GM18517 (cell line): ENCODE measurements around the gene POMT1.
"Not testable (repeated sequence)": the region's sequence is repeated elsewhere in the genome, so short reads cannot be mapped to it uniquely, and the experiment has no call there.

Experiments used
- ATAC-seq: cut with Tn5 transposase; IDR thresholded peaks from one replicate; pipeline ENCODE4 v1.9.1; 2021; ENCODE audit warnings: mild to moderate bottlenecking, moderate library complexity; ENCODE audit not compliant: unreplicated experiment

The POMT1 gene, protein sequence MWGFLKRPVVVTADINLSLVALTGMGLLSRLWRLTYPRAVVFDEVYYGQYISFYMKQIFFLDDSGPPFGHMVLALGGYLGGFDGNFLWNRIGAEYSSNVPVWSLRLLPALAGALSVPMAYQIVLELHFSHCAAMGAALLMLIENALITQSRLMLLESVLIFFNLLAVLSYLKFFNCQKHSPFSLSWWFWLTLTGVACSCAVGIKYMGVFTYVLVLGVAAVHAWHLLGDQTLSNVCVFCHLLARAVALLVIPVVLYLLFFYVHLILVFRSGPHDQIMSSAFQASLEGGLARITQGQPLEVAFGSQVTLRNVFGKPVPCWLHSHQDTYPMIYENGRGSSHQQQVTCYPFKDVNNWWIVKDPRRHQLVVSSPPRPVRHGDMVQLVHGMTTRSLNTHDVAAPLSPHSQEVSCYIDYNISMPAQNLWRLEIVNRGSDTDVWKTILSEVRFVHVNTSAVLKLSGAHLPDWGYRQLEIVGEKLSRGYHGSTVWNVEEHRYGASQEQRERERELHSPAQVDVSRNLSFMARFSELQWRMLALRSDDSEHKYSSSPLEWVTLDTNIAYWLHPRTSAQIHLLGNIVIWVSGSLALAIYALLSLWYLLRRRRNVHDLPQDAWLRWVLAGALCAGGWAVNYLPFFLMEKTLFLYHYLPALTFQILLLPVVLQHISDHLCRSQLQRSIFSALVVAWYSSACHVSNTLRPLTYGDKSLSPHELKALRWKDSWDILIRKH

DNA sequence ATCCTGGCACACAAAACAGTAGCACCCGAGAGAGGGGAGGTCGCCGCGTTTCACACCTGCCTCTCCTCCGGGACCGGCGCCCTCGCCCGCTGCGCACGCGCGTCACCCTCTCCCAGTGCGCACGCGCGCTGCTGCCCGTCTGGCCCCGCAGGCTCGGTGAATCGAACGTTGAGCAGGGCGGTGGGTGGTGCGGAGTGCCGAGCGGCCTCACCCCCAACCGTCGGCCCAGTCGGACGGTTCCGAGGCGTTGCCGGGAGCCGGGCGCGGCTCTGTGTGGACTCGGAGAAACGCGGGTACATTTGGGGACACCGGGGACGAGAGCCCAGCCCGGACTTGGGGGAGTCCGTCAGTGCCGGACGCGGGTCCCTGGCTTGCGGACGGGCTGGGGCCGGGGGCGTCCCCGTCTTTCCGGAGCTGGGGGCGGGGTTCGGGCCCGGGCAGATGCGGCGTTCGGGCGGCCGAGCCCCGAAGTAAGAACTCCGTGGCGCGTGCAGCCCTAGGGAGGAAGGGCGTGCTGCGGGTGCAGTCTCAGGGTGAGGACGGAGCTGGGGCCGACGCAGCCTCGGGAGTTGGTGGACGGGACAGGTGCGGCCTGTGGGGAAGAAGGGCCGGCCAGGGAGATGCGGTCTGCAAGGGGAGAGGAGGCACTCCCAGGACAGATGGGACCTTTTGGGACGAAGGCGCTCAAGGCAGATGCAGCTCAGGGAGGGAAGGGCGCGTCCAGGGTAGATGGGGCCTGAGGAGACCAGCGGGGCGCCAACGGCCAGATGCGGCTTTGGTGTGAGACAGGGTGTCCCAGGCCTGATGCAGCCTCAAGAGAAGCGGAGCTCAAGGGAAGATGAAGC lies at the start of gene POMT1:
TSS of gene POMT1 (plus strand) at position 138 of the 845 bp plus-strand sequence. CDS start 1,301 bp downstream, outside the sequence.
- peak; percentile 83 for ATAC-seq

DNA sequence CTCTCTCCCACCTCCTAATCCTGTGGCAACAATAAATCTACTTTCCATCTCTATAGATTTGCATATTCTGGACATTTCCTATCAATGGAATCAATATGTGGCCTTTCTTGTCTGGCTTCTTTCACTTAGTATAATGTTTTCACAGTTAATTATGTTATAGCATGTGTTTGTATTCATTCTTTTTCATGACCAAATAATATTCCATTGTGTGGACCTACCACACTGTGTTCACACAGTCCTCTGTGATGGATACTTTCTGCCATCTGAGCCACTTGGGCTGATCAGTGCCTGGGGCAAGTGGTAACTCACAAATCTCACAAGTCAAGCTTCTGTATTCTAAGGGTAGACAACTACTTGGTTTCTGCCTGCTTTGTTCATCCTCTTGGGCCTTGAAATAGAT lies 48.7 kb upstream of the POMT1 start:
- ATAC-seq, result no peak

DNA sequence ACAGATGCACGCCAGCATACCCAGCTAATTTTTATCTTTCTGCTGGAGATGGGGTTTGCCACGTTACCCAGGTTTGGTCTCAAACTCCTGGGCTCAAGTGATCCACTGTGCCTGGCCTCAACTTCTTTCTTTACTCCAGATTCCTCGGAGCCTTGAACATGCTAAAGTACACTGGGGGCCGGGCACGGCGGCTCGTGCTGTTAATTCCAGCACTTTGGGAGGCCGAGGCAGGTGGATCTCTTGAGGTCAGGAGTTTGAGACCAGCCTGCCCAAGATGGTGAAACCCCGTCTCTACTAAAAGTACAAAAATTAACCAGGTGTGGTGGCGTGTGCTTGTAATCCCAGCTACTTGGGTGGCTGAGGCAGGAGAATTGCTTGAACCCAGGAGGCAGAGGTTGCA lies 47.1 kb upstream of the POMT1 start:
- not testable (repeated sequence) for ATAC-seq

DNA sequence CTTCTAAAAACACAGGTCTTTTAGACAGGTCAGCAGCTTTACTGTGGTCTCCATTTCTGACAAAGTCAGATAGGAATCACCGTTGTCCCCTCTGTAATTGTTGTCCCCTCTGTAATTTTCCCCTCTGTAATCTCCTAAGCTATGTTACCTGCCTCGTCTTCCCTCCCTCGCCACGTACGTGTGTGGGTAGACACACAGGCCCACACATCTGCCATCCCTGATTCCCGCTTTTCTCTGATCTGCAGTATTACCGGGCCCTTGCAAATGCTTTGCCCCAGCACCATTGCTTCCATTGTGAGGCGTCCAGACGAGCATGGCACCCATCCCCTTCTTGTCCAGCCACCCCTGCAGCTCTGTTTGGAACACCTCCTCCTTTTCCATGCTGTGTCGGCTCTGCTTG lies 45.0 kb upstream of the POMT1 start:
- no peak for ATAC-seq

DNA sequence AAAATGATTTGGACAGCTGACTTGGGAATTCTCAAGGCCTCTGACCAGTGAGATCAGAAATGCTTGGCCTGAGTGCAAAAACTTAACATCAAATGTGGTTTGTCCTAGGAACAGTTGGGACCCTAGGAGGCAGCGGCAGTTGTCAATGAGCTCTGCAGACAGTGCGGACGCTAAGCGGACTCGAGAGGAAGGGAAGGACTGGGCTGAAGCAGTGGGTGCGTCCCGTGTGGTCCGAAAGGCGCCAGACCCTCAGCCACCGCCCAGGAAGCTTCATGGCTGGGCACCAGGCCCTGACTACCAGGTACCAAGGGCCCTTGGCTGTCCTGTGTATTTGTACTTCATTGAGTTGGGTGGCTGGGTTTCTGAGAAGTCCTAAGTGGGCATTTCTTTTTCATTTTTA lies 43.7 kb upstream of the POMT1 start:
- no peak for ATAC-seq

DNA sequence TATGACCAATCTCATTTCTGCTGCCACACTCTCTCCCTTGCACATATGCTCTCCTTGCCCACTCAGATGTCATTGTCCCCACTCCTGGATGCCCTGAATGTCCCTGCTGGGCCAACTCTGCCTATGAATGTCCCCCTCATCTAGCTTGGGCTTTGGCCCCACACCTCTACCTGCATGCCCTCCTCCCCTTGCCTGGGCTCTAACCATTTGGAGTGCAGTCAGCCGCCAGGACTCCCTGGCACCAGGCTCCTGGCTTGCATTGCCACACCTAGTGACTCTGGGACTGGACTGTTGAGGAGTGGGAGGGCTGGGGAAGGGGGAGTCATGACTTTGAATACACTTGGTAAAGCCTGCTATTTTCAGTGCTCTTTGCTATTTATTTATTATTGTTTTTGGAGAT lies 41.6 kb upstream of the POMT1 start:
- ATAC-seq, result no peak

DNA sequence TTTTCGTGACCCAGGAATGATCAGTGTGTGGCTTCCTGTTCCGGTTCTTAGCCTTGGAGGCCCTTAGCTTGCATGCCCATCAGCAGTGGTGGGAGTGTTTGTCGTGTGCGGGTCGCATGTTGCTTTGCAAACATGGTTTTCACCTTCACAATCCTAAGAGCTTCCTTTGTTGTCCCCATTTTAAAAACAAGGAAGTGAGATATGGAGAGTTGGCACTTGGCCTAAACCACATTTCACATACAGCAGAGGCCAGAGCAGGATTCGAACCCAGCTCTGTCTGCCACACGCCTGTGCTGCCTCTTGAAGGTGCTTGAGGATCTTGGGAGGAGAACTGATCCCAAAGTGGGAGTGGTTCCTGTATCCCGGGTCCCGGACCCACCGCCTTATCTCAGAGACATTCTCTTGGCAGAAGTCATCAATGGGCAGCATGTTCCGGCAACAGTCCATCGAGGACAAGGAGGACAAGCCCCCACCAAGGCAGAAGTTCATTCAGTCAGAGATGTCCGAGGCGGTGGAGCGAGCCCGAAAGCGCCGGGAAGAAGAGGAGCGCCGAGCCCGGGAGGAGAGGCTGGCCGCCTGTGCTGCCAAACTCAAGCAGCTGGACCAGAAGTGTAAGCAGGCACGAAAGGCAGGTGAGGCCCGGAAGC lies 38.2 kb upstream of the POMT1 start:
- no peak for ATAC-seq

DNA sequence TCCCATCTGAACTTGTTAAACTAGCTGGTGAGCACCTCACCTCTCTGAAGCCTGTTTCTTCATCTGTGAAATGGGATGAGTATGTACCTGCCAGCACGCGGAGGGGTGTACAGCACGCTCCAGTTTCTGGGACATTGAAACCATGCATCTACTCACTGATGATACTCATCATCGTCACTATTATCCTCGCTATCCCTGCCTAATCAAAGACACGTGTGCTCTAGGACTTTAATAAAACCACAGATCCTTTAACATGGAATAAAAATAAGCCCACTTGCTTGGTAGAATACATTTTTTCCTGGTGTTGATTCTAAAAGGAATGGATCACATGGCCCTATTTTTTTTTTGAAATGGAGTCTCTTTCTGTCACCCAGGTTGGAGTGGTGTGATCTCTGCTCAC lies 37.3 kb upstream of the POMT1 start:
- no peak for ATAC-seq

DNA sequence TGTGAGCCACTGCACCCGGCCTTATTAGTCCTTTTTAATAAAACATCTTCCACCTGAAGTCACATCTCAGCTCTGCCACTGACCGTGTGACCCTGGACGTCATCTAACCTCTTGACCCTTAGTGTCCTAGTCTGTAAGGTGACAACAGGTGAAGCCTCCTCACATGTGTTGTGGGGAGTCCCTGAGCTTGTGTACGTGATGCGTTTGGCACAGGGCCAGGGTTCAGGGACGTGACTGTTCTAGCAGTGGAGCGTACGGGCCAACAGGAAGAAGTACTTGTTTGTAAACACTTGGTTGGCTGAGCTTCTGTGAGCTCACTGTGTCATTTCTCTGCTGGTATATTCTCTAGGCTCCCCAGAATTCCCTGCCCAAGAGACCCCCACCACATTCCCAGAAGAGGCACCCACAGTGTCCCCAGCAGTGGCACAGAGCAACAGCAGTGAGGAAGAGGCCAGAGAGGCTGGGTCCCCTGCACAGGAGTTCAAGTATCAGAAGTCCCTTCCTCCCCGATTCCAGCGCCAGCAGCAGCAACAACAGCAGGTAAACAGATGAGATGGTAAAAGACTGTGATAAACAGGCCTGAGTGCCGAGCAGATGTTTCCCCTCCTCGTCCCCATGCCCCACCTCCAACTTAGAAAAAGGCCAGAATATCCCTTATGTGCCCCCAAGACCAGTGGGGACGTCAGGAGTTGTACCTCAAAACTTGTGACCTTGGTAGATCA lies 35.3 kb upstream of the POMT1 start:
- ATAC-seq, result no peak

DNA sequence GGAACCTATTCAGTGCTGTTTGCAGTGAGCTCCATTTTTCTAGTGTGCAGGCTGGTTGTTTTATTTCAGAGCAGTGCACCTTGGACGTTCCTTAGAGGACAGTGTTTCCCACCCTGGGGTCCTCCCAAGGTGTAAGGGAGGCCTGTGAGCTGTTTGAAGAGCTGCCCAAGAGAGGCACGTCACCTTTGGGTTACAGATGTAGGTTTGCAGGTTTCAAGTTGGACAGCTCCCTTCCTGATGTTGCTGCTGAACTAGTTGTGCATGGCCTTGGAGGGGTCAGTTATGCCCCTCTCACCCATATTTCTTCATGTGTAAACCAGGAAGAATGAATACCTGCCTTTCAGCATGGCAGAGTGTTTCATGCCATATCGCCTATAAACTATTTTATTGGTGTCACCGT lies 34.7 kb upstream of the POMT1 start:
- ATAC-seq, result no peak

DNA sequence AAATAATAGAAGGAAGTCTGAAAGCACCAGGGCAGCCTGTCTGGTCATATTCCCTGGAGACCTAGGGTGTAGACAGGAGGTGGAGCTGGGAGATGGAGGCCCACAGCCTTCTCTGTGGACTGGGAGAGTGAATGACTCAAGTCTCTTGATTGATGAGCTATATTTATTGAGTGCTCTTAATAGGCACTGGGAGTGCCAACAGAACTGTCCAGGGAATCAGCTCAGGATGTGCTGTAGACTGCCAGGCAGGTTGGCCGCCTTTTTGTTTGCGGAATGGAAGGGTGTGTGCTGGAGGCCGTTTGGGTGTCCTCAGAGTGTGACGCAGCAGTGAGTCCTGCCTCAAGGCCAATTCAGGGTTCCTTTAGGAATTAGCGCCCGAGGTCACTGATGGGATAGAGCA lies 33.4 kb upstream of the POMT1 start:
- ATAC-seq, result no peak

DNA sequence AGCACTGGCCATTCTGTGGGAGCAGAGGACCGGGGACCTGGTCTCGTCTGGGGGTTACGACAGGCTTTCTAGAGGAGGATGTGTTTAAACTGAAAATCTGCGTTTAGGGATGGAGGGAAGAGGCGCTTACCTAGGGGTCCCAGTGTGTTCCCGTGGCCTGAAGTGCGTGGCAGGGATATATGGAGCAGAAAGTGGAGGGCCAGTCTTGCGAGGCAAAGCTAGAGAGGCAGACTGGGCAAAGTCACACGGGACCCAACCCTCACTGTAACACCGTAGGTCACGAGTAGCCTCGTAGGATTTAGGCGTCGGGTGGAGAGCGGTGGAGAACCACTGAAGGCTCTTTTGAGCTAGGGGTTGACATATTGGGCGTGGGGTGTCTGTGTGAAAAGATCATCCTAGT lies 32.8 kb upstream of the POMT1 start:
- ATAC-seq, result no peak

DNA sequence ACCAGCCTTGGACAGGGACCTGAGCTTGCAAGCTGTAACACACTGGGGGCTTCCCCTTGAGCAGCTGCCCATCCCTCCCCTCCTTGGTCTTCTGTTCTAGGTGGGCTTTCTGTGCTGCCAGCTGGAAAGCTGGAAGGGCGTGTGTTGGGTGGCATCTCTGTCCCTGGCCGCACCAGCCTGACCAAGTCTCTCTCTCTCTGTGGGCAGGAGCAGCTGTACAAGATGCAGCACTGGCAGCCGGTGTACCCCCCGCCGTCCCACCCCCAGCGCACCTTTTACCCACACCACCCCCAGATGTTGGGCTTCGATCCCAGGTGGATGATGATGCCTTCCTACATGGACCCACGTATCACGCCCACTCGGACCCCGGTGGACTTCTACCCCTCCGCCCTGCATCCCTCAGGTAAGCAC lies 32.1 kb upstream of the POMT1 start:
- ATAC-seq, result no peak

DNA sequence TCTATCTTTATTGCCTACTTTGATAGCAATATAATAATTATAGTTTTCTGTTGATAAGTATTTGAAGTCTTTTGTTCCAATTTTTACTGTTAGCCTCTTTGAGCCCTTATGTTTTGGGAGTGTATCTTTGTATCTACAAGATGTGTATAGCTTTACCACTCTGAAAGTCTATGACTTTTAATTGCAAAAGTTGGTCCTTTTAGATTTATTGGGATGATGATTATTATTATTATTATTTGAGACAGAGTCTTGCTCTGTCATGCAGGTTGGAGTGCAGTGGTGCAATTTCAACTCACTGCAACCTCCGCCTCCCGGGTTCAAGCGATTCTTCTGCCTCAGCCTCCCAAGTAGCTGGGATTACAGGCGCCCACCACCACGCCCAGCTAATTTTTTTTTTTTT lies 30.6 kb upstream of the POMT1 start:
- ATAC-seq, result not testable (repeated sequence)

DNA sequence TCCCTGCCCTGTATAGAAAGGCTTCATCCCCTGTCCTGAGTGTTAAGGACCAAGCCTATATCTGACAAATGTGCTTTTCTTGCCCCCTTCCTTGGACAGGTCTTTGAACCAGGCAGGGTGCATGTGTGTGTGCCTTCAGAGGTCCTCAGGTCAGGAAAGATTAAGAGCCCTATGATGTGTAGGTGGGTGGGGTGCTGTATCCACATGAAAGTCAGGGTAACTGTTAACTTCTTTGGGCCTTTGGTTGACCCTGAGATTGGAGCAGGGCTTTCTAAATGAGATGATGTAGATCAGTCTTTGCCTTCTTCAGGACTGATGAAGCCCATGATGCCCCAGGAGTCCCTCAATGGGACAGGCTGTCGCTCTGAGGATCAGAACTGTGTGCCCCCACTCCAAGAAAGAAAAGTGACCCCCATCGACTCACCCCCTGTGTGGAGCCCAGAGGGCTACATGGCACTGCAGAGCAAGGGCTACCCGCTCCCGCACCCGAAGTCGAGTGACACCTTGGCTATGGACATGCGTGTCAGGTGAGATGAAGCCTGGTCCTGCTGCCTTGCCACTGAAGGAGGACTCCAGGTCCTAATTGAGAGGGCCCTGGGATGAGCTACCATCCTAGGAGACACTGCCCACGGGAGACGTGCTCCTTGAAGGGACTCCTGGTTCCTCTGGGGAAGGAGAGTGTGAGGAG lies 29.4 kb upstream of the POMT1 start:
- ATAC-seq, result no peak

DNA sequence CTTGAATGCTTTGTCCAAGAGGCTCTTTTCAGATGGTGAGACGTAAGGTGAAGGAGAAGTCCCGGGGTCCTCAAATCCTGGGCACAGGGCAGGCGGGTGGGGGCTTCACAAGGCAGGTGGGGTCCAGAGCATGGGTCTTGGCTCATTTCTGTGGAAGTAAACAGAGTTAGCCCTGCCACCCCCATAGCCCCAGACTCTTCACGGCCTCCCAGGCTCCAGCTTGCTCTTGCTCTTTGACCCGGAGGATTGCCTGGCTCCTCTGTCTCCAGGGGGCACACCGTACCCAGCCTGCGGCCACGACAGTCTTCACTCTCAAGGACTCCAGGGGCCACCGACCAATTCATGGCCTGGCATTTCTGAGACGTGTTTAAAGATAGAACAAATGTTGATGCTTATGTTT lies 28.8 kb upstream of the POMT1 start:
- no peak for ATAC-seq

DNA sequence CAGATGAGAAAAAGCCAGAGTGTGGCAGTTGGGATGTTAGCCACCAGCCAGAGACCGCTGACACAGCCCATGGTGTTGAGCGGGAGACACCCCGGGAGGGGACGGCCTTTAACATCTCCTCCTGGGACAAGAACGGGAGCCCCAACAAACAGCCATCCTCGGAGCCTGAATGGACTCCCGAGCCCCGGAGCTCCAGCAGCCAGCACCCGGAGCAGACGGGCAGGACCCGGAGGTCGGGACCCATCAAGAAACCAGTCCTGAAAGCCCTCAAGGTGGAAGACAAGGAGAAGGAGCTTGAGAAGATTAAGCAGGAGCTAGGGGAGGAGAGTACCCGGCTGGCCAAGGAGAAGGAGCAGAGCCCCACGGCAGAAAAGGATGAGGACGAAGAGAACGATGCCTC lies 28.0 kb upstream of the POMT1 start:
- ATAC-seq, result no peak

DNA sequence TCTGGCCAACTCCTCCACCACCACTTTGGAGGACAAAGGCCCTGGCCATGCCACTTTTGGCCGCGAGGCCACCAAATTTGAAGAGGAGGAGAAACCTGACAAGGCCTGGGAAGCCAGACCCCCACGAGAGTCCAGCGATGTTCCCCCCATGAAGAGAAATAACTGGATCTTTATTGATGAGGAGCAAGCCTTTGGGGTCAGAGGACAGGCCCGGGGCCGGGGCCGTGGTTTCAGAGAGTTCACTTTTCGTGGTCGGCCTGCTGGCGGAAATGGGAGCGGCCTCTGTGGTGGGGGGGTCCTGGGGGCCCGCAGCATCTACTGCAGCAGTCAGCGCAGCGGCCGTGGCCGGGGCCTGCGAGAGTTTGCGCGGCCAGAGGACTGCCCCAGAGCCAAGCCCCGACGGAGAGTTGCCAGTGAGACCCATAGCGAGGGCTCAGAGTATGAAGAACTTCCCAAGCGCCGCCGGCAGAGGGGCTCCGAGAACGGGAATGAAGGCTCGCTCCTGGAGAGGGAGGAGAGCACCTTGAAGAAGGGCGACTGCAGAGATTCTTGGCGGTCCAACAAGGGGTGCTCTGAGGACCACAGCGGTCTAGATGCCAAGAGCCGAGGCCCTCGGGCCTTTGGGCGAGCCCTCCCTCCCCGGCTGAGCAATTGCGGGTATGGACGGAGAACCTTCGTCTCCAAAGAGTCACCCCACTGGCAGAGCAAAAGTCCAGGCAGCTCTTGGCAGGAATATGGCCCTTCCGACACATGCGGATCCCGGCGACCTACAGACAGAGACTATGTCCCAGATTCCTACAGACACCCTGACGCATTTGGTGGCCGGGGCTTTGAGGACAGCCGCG lies 27.4 kb upstream of the POMT1 start:
- no peak for ATAC-seq
